HG03135 (cell line): ENCODE data around the gene DISC1.
"Not testable (repeated sequence)": the region's sequence is repeated elsewhere in the genome, so short reads cannot be mapped to it uniquely, and the experiment has no call there.

ENCODE experiments used
- ATAC-seq: cut with Tn5 transposase; IDR thresholded peaks from one replicate; pipeline ENCODE4 v1.9.1; 2021; ENCODE audit warnings: mild to moderate bottlenecking, moderate library complexity; ENCODE audit not compliant: unreplicated experiment

Gene DISC1

DNA sequence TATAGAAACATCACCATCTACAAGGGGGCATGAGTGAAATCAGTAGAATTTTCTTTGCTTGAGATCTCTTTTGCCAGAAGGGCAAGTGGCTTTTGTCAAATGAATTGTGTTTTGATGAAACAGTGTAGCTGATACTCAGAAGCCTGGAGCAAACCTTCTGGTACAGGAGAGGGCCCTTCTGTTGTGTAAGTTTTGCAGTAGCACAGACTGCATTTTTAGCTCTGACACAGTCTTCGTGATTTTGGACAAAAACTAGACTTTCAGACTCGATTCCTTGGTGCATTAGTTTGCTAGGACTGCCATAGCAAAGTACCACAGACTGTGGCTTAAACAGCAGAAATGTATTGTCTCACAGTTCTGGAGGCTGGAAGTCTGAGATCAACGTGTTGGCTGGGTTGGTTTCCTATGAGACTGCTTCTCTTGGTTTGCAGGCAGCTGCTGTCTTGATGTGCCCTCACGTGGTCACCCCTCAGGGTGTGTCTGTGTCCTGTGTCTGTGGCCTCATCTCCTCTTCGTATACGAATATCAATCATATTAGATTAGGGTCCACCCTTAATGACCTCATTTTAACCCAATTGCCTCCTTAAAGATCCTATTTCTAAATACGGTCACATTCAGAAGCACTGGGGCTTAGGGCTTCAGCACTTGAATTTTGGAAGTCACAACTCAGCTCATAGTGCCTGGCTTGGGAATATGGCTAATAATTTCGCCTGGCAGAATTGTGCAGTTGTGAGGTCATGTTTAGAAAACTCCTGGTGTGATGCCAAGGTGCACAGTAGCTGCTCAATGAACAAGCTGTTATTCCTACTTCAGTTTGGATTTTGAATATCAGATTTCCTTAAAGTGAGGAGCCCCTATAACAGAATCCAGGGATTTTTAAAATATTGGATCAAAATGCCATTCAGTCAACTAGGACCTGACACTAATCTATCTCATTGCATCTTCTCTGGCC, 21.2 kb upstream of the DISC1 start:
- no peak for ATAC-seq

- no peak for ATAC-seq
Measured at GRCh38 chr1:231606712-231607111, 19.9 kb upstream of the DISC1 start.

GRCh38 chr1:231610388-231610787, 16.2 kb upstream of the DISC1 start:
- no peak for ATAC-seq

GRCh38 chr1:231611111-231611510, 15.5 kb upstream of the DISC1 start:
- no peak for ATAC-seq

DNA sequence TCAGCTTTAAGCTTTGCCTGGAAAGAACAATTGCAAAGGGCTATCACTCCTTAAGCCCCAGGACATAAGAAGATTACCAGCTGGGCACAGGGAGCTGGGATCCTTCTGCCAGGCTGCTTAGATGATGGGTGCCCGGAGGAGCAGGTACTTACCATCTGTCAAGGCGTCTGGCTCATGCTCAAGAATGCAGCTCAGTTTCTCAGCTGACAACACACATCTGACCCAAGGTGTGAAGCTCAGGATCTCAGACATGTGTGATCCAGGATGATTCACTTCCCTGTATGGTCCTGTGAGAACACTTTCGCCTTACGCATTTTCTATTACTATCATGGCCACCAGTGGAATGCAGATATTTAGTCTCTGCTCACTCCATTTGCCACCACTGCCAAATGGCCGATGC, 14.7 kb upstream of the DISC1 start:
- ATAC-seq: no peak

GRCh38 chr1:231612393-231613089, 14.0 kb upstream of the DISC1 start:
- peak; percentile 96 for ATAC-seq

GRCh38 chr1:231613419-231614349, 12.9 kb upstream of the DISC1 start:
- ATAC-seq: no peak

- no peak for ATAC-seq
Measured at GRCh38 chr1:231616667-231617066, 9.9 kb upstream of the DISC1 start.

DNA sequence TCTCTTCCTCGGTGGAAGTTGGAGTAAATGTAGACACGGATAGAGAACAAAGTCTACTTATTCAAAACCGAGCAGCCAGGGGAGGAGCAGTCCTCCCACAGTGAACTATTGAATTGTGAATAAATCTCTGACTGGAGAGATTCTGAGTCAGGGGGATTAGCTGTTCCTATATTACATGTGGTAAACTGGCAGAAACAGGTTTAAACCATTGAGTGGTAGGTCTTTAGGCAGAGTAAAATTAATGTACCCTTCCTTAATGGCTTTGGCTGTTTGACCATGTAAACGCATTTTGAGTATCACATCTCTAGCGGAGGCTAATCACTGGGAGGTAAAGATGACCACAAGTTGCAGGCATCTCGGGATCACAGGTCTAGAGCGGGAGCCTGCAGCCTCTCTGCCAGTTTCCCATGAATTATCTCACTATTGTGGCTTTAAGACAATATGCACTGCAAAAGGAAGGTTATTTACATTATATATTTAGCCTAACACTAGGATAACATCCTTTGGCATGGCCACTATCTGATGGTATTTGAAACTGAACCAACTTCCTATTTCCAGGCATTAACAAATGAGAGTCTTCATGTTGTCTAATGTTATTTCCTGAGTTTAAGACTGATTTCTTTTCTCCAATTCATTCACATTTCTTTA, 7.9 kb upstream of the DISC1 start:
- ATAC-seq: no peak

DNA sequence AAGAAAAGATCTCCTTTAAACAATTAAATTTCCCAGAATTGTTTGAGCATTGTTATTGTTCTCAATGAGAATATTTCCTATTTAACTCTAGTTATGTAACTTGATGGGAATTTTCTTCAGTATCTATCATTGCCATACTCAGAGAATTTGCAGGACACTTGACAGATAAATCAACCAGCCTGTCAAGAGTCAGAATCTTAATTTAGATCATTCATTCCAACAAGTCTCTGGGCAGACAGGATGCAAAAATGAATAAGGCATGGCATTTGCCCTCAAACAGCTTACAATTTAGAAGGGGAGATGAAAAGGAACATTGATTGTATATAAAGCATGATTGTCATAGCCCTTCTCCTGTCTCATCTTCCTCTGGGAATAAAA, 7.3 kb upstream of the DISC1 start:
- ATAC-seq: no peak

- ATAC-seq: not testable (repeated sequence)
Measured at GRCh38 chr1:231625042-231625441, 1.5 kb upstream of the DISC1 start.

DNA sequence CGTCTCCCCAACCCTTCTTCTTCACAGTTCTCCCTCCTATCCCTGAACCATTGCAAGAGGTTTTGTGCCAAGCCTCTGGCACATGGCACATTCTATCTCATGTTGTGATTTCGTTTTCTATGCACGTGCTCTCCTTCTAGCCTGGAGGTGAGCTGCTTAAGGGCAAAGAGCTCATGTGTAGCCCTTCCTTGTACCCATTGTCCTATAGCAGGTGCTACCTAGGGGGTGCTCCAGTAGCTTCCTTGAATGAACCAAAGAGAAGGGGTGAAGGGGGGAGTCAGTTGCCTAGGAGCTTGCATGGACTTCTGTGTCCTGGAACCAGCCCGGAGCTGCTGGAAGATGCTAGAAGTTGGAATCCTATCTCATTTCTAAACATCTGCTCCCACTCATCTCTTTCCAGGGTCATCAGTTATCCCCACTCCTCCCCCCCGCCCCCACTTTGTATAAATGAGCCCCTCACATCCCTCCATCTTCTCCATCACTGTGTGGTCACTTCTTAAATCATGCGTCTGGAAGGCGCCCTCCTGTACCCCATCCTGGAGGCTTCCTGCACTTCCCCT, 535 bp upstream of the DISC1 start:
- ATAC-seq: no peak

- ATAC-seq: peak; percentile 50
Measured at GRCh38 chr1:231626951-231627614, 493 bp downstream of the DISC1 start.

- no peak for ATAC-seq
Measured at GRCh38 chr1:231628207-231628876, 1.8 kb downstream of the DISC1 start.

DNA sequence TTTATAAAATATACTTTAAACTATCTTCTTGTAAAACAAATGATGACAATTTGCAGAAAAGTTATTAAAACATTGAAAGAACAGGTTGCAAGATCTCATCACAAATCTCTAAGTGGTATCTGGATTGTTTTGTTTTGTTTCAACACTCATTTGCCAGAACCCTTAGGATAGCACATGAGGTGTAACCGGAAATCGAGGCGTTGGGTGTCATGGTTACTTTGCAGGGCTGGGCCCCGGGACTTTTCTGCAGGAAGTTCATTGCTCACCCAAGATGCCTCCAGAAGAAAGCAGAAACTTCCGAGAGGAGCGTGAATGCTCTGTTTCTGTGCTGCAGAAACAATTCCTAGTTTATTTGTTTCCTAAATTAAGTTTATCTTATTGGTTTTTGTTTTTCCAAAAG, 2.5 kb downstream of the DISC1 start:
- ATAC-seq: no peak

GRCh38 chr1:231630558-231631205, 4.1 kb downstream of the DISC1 start:
- ATAC-seq: no peak

- ATAC-seq: no peak
Measured at GRCh38 chr1:231631717-231632116, 5.1 kb downstream of the DISC1 start.

DNA sequence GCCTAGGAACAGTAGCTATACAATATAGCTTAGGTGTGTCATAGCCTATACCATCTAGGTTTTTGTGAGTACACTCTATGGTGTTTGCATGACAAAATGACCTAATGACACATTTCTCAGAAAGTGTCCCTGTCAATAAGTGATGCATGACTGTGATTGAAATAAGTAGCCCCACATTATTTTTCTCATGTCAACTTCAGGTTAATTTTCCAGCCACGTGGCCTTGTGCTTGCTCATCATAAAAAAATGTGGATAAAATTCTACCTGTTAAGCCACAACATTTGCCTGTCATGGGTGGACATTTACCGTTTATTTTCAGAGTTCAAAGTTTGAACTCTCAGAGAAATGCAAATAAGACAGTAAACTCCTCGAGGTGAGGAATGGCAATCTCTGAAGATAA, 5.5 kb downstream of the DISC1 start:
- no peak for ATAC-seq
